HCT116 (cell line): ENCODE measurements around the gene CHD9NB. TPM values are rescaled to one million over a fixed set of nuclear protein-coding genes. Genes with fewer than 3 reads are reported as not detected.

Source experiments
- ATAC-seq: fragments of 200-7000 bp; cut with Tn5 transposase; 2 replicates; pipeline ENCODE4 v1.9.1; 2020; ENCODE audit warnings: mild to moderate bottlenecking, moderate library complexity
- BruUV-seq: library from RNA; stranded (reverse); fragments of 400-500 nt; replicated peaks from 2 replicates; lab custom pipeline; 2021; lab: Mats Ljungman, UMichigan
- CTCF ChIA-PET: fragments of 300-600 bp; sonication (Branson Sonifier 250); formaldehyde crosslinking; loops from one replicate; lab custom pipeline; 2021; ENCODE audit warnings: antibody characterized with exemption; lab: Charles Lee
- POLR2A ChIA-PET: fragments of 300-600, 350-600 bp; sonication (Branson Sonifier 250); formaldehyde crosslinking; loops from one replicate; lab custom pipeline; 2021; ENCODE audit warnings: antibody characterized with exemption; lab: Charles Lee
- RAD21 ChIA-PET, 2 experiments: fragments of 300-600 bp; sonication (Branson Sonifier 250); formaldehyde crosslinking; loops; one replicate each; lab custom pipeline; 2023; ENCODE audit warnings: low total read pairs in 2 of 2; ENCODE audit not compliant: uncharacterized antibody in 2 of 2, unreplicated experiment in 2 of 2, low non-redundant PET in 1 of 2; lab: Charles Lee
- DNase-seq: peaks from one replicate; pipeline ENCODE4 v3.0.0-alpha.2; 2010; ENCODE audit warnings: low read depth, low spot score
- H2AFZ ChIP-seq: fragments of 200-600 bp; shearing (Covaris generic), sonication (generic); 2 replicates; pipeline ENCODE4 v1.6.1; 2017; ENCODE audit warnings: low read depth, mixed run types, mixed read lengths, antibody characterized with exemption, low read length; ENCODE audit not compliant: poor library complexity, severe bottlenecking
- H3K27ac ChIP-seq: 2 replicates; pipeline ENCODE4 v1.5.1; 2012; ENCODE audit warnings: low read depth, low read length
- H3K27me3 ChIP-seq: fragments of 200-600 bp; sonication (generic); 2 replicates; pipeline ENCODE4 v1.6.1; 2016; ENCODE audit warnings: mixed run types, low read length, mixed read lengths; ENCODE audit not compliant: insufficient read depth
- H3K36me3 ChIP-seq, 2 experiments: fragments of 200-500 bp in 1 of 2; fragments of 200-600 bp in 1 of 2; sonication (Bioruptor generic) in 1 of 2; sonication (generic) in 1 of 2; 2 replicates each; pipeline versions ENCODE4 v1.5.1 to v1.6.1; 2014 to 2016; ENCODE audit warnings: low read length in 2 of 2, inconsistent platforms in 1 of 2, mixed read lengths in 1 of 2, mixed run types in 1 of 2; ENCODE audit not compliant: insufficient read depth in 2 of 2, control insufficient read depth in 1 of 2
- H3K4me1 ChIP-seq, 2 experiments: fragments of 200-600 bp in 1 of 2; sonication (generic) in 1 of 2; 2 replicates each; pipeline versions ENCODE4 v1.5.1 to v1.6.1; 2012 to 2017; ENCODE audit warnings: low read length in 2 of 2, inconsistent platforms in 1 of 2, mild to moderate bottlenecking in 1 of 2, mixed read lengths in 1 of 2, mixed run types in 1 of 2, moderate library complexity in 1 of 2; ENCODE audit not compliant: insufficient read depth in 2 of 2, control insufficient read depth in 1 of 2
- H3K4me2 ChIP-seq: fragments of 200-600 bp; sonication (generic); 2 replicates; pipeline ENCODE4 v1.6.1; 2017; ENCODE audit warnings: mixed run types, low read length, mixed read lengths
- H3K4me3 ChIP-seq, 2 experiments: fragments of 200-600 bp in 1 of 2; sonication (generic) in 1 of 2; replicated peaks in 1 of 2; 2 replicates each; pipeline ENCODE4 v1.5.1; 2011 to 2016; ENCODE audit warnings: low read length in 2 of 2, control low read depth in 1 of 2, low read depth in 1 of 2, mild to moderate bottlenecking in 1 of 2, mixed read lengths in 1 of 2, mixed run types in 1 of 2
- H3K79me2 ChIP-seq: fragments of 200-600 bp; sonication (generic); 2 replicates; pipeline ENCODE4 v1.6.1; 2017; ENCODE audit warnings: mild to moderate bottlenecking, mixed run types, low read length, moderate library complexity, mixed read lengths; ENCODE audit not compliant: insufficient read depth
- H3K9ac ChIP-seq: fragments of 200-600 bp; sonication (generic); 2 replicates; pipeline ENCODE4 v1.6.1; 2016; ENCODE audit warnings: low read length, mixed read lengths
- H3K9me2 ChIP-seq: fragments of 200-600 bp; sonication (generic), shearing (Covaris generic); 2 replicates; pipeline ENCODE4 v1.6.1; 2017; ENCODE audit warnings: mixed run types, mild to moderate bottlenecking, moderate library complexity; ENCODE audit not compliant: insufficient read depth
- H3K9me3 ChIP-seq, 2 experiments: fragments of 200-500 bp in 1 of 2; fragments of 200-600 bp in 1 of 2; sonication (Bioruptor generic) in 1 of 2; sonication (generic) in 1 of 2; 2 replicates each; pipeline ENCODE4 v1.6.1; 2014 to 2017; ENCODE audit warnings: low read length in 2 of 2, mixed read lengths in 2 of 2, inconsistent platforms in 1 of 2, low read depth in 1 of 2, mild to moderate bottlenecking in 1 of 2, mixed run types in 1 of 2, moderate library complexity in 1 of 2; ENCODE audit not compliant: control insufficient read depth in 1 of 2, insufficient read depth in 1 of 2
- H4K20me1 ChIP-seq: fragments of 200-600 bp; sonication (generic), shearing (Covaris generic); 2 replicates; pipeline ENCODE4 v1.6.1; 2017; ENCODE audit warnings: mixed run types, mild to moderate bottlenecking, moderate library complexity; ENCODE audit not compliant: insufficient read depth
- EGR1 ChIP-seq: IDR thresholded peaks from 2 replicates; pipeline ENCODE4 v1.6.1; 2012; ENCODE audit warnings: low read depth
- EZH2phosphoT487 ChIP-seq: fragments of 200-600 bp; IDR thresholded peaks from 2 replicates; pipeline ENCODE4 v1.6.1; 2018; ENCODE audit warnings: antibody characterized with exemption, borderline replicate concordance
- FOSL1 ChIP-seq: IDR thresholded peaks from 2 replicates; pipeline ENCODE4 v1.6.1; 2012; ENCODE audit warnings: low read depth
- POLR2AphosphoS5 ChIP-seq: IDR thresholded peaks from 2 replicates; pipeline ENCODE4 v1.6.1; 2011; ENCODE audit warnings: mild to moderate bottlenecking, low read depth, low read length, moderate library complexity
- RAD21 ChIP-seq: IDR thresholded peaks from 2 replicates; pipeline ENCODE4 v1.6.1; 2012; ENCODE audit warnings: low read depth, mild to moderate bottlenecking
- SIN3A ChIP-seq: IDR thresholded peaks from 2 replicates; pipeline ENCODE4 v1.6.1; 2012; ENCODE audit warnings: low read depth
- SRF ChIP-seq: IDR thresholded peaks from 2 replicates; pipeline ENCODE4 v1.6.1; 2012; ENCODE audit warnings: low read depth
- TCF7L2 ChIP-seq: IDR thresholded peaks from 2 replicates; pipeline ENCODE4 v1.7.0; 2011; ENCODE audit warnings: borderline replicate concordance, inconsistent platforms; ENCODE audit not compliant: insufficient read depth, insufficient read length; ENCODE audit errors: extremely low read depth
- ZFX ChIP-seq: fragments of 450-650 bp; IDR thresholded peaks from 2 replicates; pipeline ENCODE4 v1.6.1; 2017
- ZNF274 ChIP-seq: fragments of 200-500 bp; sonication (Bioruptor generic); IDR thresholded peaks from 2 replicates; pipeline ENCODE4 v1.6.1; 2014; ENCODE audit warnings: mild to moderate bottlenecking, low read depth, low read length, inconsistent platforms
- intact Hi-C: fragments of 100-400 bp; cut with micrococcal nuclease; formaldehyde crosslinking; loops from 2 replicates; pipeline ENCODE4 v1.10.0; 2022
- total RNA-seq: library from RNA; stranded (reverse); gene quantifications from one replicate; pipeline ENCODE4 v1.2.1, GENCODE V29; 2021; ENCODE audit not compliant: unreplicated experiment
- TF ChIP-seq, protein P1 (sequence below): IDR thresholded peaks from 2 replicates; pipeline ENCODE4 v1.6.1; 2012
- TF ChIP-seq, protein P2 (sequence below): IDR thresholded peaks from 2 replicates; pipeline ENCODE4 v1.6.1; 2012
- TF ChIP-seq, protein P3 (sequence below): IDR thresholded peaks from 2 replicates; pipeline ENCODE4 v1.6.1; 2012; ENCODE audit warnings: low read depth
- TF ChIP-seq, protein P4 (sequence below), 3 experiments: fragments of 200-600 bp in 1 of 3; sonication (generic) in 1 of 3; IDR thresholded peaks in 2 of 3; conservative IDR thresholded peaks in 1 of 3; 2 replicates each; pipeline ENCODE4 v1.5.1; 2012 to 2017; ENCODE audit warnings: low read depth in 2 of 3, low read length in 2 of 3, antibody characterized with exemption in 1 of 3, borderline replicate concordance in 1 of 3, control low read depth in 1 of 3, mild to moderate bottlenecking in 1 of 3, mixed read lengths in 1 of 3, mixed run types in 1 of 3, moderate library complexity in 1 of 3; ENCODE audit not compliant: insufficient read depth in 1 of 3

CHD9NB gene
- total RNA-seq, 1 experiment from 2014 or later = 1.2 TPM

DNA sequence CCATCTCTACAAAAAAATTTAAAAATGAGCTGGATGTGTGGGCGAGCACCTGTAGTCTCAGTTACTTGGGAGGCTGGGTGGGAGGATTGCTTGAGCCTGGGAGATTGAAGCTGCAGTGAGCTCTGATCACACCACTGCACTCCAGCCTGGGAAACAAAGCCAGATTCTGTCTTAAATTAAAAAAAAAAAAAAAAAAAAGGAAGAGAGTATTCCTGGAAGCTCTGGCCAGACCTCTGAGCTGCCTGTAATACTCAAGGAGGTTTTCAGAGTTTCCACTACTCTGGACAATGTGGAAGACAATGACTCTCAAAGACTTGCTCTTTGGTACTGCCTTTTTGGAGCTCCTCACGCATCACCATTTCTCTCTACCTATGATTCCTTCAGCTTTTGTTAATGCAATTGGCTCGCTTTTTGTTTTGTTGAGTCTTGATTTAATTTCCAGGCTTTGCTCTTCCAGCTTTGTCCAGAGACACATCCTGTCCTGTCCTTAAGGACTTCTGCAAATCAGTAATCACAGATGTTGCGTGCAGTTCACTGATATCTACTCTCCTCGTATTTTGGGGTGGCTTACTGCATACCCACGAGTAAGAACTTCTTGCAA, 12.9 kb upstream of the CHD9NB start:
- POLR2A ChIA-PET = no interaction called here
- no peak overlapping the region for H3K9ac ChIP-seq
- no peaks in the 10 kb centered on the region for H3K27me3 ChIP-seq
- H3K27ac ChIP-seq = no peak overlapping the region
- no peaks in the 10 kb centered on the region; a peak in 1 of 4 replicates for H3K36me3 ChIP-seq
- no peaks in the 10 kb centered on the region for H3K9me3 ChIP-seq
- CTCF ChIA-PET = interaction anchor here (0.7 kb wide), 2 partner anchors 10 to 218 kb away, joined by 3 read pairs; partner anchors contain the start of gene CHD9
- TF ChIP-seq, protein P1, sequence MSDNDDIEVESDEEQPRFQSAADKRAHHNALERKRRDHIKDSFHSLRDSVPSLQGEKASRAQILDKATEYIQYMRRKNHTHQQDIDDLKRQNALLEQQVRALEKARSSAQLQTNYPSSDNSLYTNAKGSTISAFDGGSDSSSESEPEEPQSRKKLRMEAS = no peak
- TF ChIP-seq RAD21 = no peak
- TF ChIP-seq TCF7L2 = no peak
- no peak for TF ChIP-seq ZFX
- no peak for TF ChIP-seq ZNF274
- TF ChIP-seq, protein P2, sequence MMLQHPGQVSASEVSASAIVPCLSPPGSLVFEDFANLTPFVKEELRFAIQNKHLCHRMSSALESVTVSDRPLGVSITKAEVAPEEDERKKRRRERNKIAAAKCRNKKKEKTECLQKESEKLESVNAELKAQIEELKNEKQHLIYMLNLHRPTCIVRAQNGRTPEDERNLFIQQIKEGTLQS = no peak
- no peak for TF ChIP-seq EGR1
- TF ChIP-seq, protein P3, sequence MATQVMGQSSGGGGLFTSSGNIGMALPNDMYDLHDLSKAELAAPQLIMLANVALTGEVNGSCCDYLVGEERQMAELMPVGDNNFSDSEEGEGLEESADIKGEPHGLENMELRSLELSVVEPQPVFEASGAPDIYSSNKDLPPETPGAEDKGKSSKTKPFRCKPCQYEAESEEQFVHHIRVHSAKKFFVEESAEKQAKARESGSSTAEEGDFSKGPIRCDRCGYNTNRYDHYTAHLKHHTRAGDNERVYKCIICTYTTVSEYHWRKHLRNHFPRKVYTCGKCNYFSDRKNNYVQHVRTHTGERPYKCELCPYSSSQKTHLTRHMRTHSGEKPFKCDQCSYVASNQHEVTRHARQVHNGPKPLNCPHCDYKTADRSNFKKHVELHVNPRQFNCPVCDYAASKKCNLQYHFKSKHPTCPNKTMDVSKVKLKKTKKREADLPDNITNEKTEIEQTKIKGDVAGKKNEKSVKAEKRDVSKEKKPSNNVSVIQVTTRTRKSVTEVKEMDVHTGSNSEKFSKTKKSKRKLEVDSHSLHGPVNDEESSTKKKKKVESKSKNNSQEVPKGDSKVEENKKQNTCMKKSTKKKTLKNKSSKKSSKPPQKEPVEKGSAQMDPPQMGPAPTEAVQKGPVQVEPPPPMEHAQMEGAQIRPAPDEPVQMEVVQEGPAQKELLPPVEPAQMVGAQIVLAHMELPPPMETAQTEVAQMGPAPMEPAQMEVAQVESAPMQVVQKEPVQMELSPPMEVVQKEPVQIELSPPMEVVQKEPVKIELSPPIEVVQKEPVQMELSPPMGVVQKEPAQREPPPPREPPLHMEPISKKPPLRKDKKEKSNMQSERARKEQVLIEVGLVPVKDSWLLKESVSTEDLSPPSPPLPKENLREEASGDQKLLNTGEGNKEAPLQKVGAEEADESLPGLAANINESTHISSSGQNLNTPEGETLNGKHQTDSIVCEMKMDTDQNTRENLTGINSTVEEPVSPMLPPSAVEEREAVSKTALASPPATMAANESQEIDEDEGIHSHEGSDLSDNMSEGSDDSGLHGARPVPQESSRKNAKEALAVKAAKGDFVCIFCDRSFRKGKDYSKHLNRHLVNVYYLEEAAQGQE = no peak
- TF ChIP-seq SRF = no peak
- no peak for TF ChIP-seq POLR2AphosphoS5
- no peak for TF ChIP-seq EZH2phosphoT487
- no peak for TF ChIP-seq SIN3A
- TF ChIP-seq, protein P4, sequence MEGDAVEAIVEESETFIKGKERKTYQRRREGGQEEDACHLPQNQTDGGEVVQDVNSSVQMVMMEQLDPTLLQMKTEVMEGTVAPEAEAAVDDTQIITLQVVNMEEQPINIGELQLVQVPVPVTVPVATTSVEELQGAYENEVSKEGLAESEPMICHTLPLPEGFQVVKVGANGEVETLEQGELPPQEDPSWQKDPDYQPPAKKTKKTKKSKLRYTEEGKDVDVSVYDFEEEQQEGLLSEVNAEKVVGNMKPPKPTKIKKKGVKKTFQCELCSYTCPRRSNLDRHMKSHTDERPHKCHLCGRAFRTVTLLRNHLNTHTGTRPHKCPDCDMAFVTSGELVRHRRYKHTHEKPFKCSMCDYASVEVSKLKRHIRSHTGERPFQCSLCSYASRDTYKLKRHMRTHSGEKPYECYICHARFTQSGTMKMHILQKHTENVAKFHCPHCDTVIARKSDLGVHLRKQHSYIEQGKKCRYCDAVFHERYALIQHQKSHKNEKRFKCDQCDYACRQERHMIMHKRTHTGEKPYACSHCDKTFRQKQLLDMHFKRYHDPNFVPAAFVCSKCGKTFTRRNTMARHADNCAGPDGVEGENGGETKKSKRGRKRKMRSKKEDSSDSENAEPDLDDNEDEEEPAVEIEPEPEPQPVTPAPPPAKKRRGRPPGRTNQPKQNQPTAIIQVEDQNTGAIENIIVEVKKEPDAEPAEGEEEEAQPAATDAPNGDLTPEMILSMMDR (IDR thresholded peaks at IDR 0.05 in 2 of 3, conservative IDR thresholded peaks at IDR 0.05 in 1 of 3; ENCODE audit: borderline replicate concordance in 1 of 3, insufficient read depth in 1 of 3, low read depth in 2 of 3, low read length in 2 of 3) = no peak
- TF ChIP-seq FOSL1 = no peak
- TF ChIP-seq, all 23 proteins: peak for 0
- Histone ChIP-seq H3K4me3 (no peak overlapping the region), H3K9me2 (no peaks in the 10 kb centered on the region), H3K4me2 (no peak overlapping the region), H2AFZ (no peak overlapping the region), H4K20me1 (0 out of 2 replicates have a peak, but pooled peaks cover 4% of the 10 kb centered on the region), H3K4me1 (peaks cover 12 to 16% of the 10 kb centered on the region in 2 experiments), H3K79me2 (peaks cover 82% of the 10 kb centered on the region)
- RAD21 ChIA-PET = no interaction called here
- DNase-seq (no peak), ATAC-seq (no peak)
- intact Hi-C loops = no loop called here
- BruUV-seq = no TSS peak
